M059J (cell line): ENCODE data around the gene CISD3. TPM values are rescaled to one million over a fixed set of nuclear protein-coding genes. Genes with fewer than 3 reads are reported as not detected.

Experiments used
- DNase-seq: peaks from one replicate; pipeline ENCODE4 v3.0.0-alpha.2; 2012; ENCODE audit warnings: low read depth
- total RNA-seq: library from RNA; depleted of rRNA; stranded (reverse); fragments of >200 nt; shearing (Covaris generic); gene quantifications from 2 replicates; pipeline ENCODE4 v1.2.3, GENCODE V29; 2014; rRNA removed

CISD3 gene
- 4.7 and 5.9 TPM in 2 replicates for total RNA-seq

GRCh38 chr17:38729886-38730525 is at the start of gene CISD3:
CISD3 (plus strand) TSS chr17:38730341; CDS start chr17:38730359, 18 bp downstream.
- peak; percentile 76 for DNase-seq

- no peak for DNase-seq
Measured at GRCh38 chr17:38681096-38681495, 49.0 kb upstream of the CISD3 start.

- no peak for DNase-seq
Measured at GRCh38 chr17:38685491-38685890, 44.6 kb upstream of the CISD3 start.

- peak; percentile 62 for DNase-seq
Measured at GRCh38 chr17:38687286-38687685, 42.9 kb upstream of the CISD3 start.

GRCh38 chr17:38690386-38690785 is 39.8 kb upstream of the CISD3 start:
- no peak for DNase-seq

- DNase-seq, result no peak
Measured at GRCh38 chr17:38691154-38691553, 39.0 kb upstream of the CISD3 start.

- DNase-seq, result peak; percentile 17
Measured at GRCh38 chr17:38693700-38694329, 36.3 kb upstream of the CISD3 start.

- DNase-seq, result no peak
Measured at GRCh38 chr17:38697061-38697820, 32.9 kb upstream of the CISD3 start.

- DNase-seq, result no peak
Measured at GRCh38 chr17:38698760-38699159, 31.4 kb upstream of the CISD3 start.

- DNase-seq, result peak; percentile 62
Measured at GRCh38 chr17:38701504-38702165, 28.5 kb upstream of the CISD3 start.

GRCh38 chr17:38702166-38702915 is 27.8 kb upstream of the CISD3 start:
- peak; percentile 87 for DNase-seq

GRCh38 chr17:38702916-38703741 is 27.0 kb upstream of the CISD3 start:
- peak; percentile 24 for DNase-seq

- peak; percentile 82 for DNase-seq
Measured at GRCh38 chr17:38703742-38704605, 26.2 kb upstream of the CISD3 start.

- DNase-seq, result peak; percentile 72
Measured at GRCh38 chr17:38704606-38705522, 25.3 kb upstream of the CISD3 start, which contains the start of gene MLLT6. MLLT6 (plus strand) TSS chr17:38705273; CDS start chr17:38705633, 360 bp downstream.

GRCh38 chr17:38705523-38705802 is 24.7 kb upstream of the CISD3 start:
- no peak for DNase-seq

- peak; percentile 41 for DNase-seq
Measured at GRCh38 chr17:38705803-38706504, 24.2 kb upstream of the CISD3 start.

GRCh38 chr17:38706505-38707216 is 23.5 kb upstream of the CISD3 start:
- DNase-seq, result no peak
